Vagina (tissue), 2 donors: ENCODE data around the gene TCN1.

Experiments used
- POLR2A ChIP-seq, 2 donors: fragments of 450-650 bp; IDR thresholded peaks; one replicate each; pipeline ENCODE4 v1.6.1; 2017; ENCODE audit warnings: antibody characterized with exemption in 2 of 2, mild to moderate bottlenecking in 2 of 2, moderate library complexity in 2 of 2
- POLR2AphosphoS5 ChIP-seq, 2 donors: sonication (generic); formaldehyde crosslinking; IDR thresholded peaks; one replicate each; pipeline ENCODE4 v1.9.0; 2017; ENCODE audit warnings: antibody characterized with exemption in 2 of 2, mild to moderate bottlenecking in 2 of 2, low read depth in 1 of 2; ENCODE audit not compliant: insufficient read depth in 1 of 2
- TF ChIP-seq, protein P1 (sequence below), 3 experiments: fragments of 450-650 bp in 2 of 3; fragments of 200-600 bp in 1 of 3; sonication (generic) in 1 of 3; IDR thresholded peaks; one replicate each; pipeline ENCODE4 v1.5.1; 2017 to 2019; ENCODE audit warnings: antibody characterized with exemption in 3 of 3, mild to moderate bottlenecking in 2 of 3, moderate library complexity in 2 of 3

DNA sequence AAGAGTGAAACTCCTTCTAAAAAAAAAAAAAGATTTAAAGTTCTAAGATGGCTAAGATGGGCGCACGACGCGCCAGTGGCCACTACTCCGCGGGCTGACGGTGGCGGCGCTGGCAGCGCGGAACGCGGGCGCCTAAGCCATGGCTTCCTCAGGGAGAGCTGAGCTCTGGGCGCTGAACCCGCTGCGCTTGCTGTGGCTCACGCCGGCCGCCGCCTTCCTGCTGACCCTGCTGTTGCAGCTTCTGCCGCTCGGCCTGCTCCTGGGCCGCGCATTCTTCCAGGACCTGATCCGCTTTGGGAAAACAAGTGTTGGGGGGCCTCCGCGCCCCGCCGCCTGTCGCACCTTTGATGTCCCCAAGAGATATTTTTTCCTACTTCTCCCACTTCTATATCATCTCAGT, 31.8 kb upstream of the TCN1 start:
- TF ChIP-seq, protein P1, sequence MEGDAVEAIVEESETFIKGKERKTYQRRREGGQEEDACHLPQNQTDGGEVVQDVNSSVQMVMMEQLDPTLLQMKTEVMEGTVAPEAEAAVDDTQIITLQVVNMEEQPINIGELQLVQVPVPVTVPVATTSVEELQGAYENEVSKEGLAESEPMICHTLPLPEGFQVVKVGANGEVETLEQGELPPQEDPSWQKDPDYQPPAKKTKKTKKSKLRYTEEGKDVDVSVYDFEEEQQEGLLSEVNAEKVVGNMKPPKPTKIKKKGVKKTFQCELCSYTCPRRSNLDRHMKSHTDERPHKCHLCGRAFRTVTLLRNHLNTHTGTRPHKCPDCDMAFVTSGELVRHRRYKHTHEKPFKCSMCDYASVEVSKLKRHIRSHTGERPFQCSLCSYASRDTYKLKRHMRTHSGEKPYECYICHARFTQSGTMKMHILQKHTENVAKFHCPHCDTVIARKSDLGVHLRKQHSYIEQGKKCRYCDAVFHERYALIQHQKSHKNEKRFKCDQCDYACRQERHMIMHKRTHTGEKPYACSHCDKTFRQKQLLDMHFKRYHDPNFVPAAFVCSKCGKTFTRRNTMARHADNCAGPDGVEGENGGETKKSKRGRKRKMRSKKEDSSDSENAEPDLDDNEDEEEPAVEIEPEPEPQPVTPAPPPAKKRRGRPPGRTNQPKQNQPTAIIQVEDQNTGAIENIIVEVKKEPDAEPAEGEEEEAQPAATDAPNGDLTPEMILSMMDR (IDR thresholded peaks at IDR 0.05): no peak
- TF ChIP-seq POLR2A (IDR thresholded peaks at IDR 0.05) (no peak), POLR2AphosphoS5 (IDR thresholded peaks at IDR 0.05; ENCODE audit: insufficient read depth in 1 of 2, low read depth in 1 of 2) (no peak)
